Activated naive CD4-positive, alpha-beta T cell treated with anti-CD3 and anti-CD28 coated beads for 36 hours (primary cell): Measurements from ENCODE around the gene NF1. TPM values are rescaled to one million over a fixed set of nuclear protein-coding genes. Genes with fewer than 3 reads are reported as not detected.

ENCODE experiments used
- CTCF ChIA-PET: fragments of 350-600 bp; sonication (Branson Sonifier 250); formaldehyde crosslinking; loops from one replicate; lab custom pipeline; 2021; ENCODE audit warnings: antibody characterized with exemption; lab: Charles Lee
- DNase-seq: peaks from one replicate; pipeline ENCODE4 v3.0.0-alpha.2; 2020
- H3K27ac Mint-ChIP-seq: one replicate; pipeline ENCODE4 v1.8.0; 2021; ENCODE audit warnings: mild to moderate bottlenecking, mixed read lengths
- H3K27me3 Mint-ChIP-seq: one replicate; pipeline ENCODE4 v1.8.0; 2021; ENCODE audit warnings: low read depth, mixed read lengths
- H3K36me3 Mint-ChIP-seq: one replicate; pipeline ENCODE4 v1.8.0; 2021; ENCODE audit warnings: low read depth, mixed read lengths
- H3K4me1 Mint-ChIP-seq: one replicate; pipeline ENCODE4 v1.8.0; 2021; ENCODE audit warnings: low read depth, mixed read lengths
- H3K4me3 Mint-ChIP-seq: one replicate; pipeline ENCODE4 v1.8.0; 2021; ENCODE audit warnings: mild to moderate bottlenecking, moderate library complexity, mixed read lengths
- H3K9me3 Mint-ChIP-seq: one replicate; pipeline ENCODE4 v1.8.0; 2021; ENCODE audit warnings: mixed read lengths
- intact Hi-C: fragments of 100-400 bp; cut with micrococcal nuclease; formaldehyde crosslinking; loops from one replicate; pipeline ENCODE4 v1.15.1; 2023
- total RNA-seq, 2 experiments: library from RNA; stranded (reverse); gene quantifications; one replicate each; pipeline ENCODE4 v1.2.3, GENCODE V29; 2021

NF1 gene
- total RNA-seq, 2 experiments from 2014 or later: 19.5 to 22.8 TPM

GRCh38 chr17:31216031-31216751 lies 121.4 kb downstream of the NF1 start:
- no peak for DNase-seq
- peaks cover 4% of the 10 kb centered on the region for H3K36me3 Mint-ChIP-seq

GRCh38 chr17:31224366-31224765 lies 129.6 kb downstream of the NF1 start:
- intact Hi-C loops: no loop called here
- Mint-ChIP-seq H3K4me1 (peaks cover 3% of the 10 kb centered on the region), H3K36me3 (peaks cover 5% of the 10 kb centered on the region), H3K27me3 (no peaks in the 10 kb centered on the region), H3K27ac (no peak overlapping the region), H3K4me3 (no peak overlapping the region), H3K9me3 (no peaks in the 10 kb centered on the region)
- CTCF ChIA-PET: interaction anchor here (0.7 to 1.3 kb wide), 2 partner anchors 15 to 282 kb away, joined by 3 read pairs; no protein-coding TSS in a partner anchor
- no peak for DNase-seq

More at GRCh38 chr17:31216031-31216751, 121.4 kb downstream of the NF1 start:
- Mint-ChIP-seq H3K27ac (no peak overlapping the region), H3K9me3 (no peaks in the 10 kb centered on the region), H3K4me1 (no peaks in the 10 kb centered on the region), H3K4me3 (no peak overlapping the region), H3K27me3 (no peaks in the 10 kb centered on the region)
- intact Hi-C loops: loop anchor here (1.0 to 5.0 kb wide), 4 partner anchors 124 to 309 kb away; partner anchors contain the start of genes NF1 and TEFM
- CTCF ChIA-PET: interaction anchor here (0.6 to 4.5 kb wide), 24 partner anchors 9 to 294 kb away, joined by 3 to 19 read pairs (median 4); partner anchors contain the start of gene NF1

DNA sequence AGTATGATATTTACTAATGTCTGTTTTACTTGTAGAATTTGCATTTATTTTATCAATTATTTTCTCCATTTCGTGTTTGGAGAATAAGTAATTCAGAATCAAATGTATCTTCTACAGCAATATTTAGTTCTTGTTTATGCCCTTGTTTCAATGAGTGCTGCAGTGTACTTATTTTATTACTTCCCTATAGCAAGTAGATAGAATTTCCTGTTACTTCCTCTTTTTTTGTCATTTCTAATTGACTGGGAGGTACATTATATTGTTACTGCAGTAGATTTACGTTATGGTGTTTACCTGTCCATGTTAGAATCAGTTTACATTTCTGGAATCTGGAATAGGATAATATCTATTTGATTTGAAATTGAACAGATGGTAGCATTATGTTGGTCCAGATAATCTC lies 131.1 kb downstream of the NF1 start:
- Mint-ChIP-seq H3K27me3 (no peaks in the 10 kb centered on the region), H3K4me3 (no peak overlapping the region), H3K4me1 (peaks cover 3% of the 10 kb centered on the region), H3K9me3 (no peaks in the 10 kb centered on the region), H3K27ac (no peak overlapping the region), H3K36me3 (peaks cover 3% of the 10 kb centered on the region)
- DNase-seq: no peak
- intact Hi-C loops: no loop called here
- CTCF ChIA-PET: no interaction called here

GRCh38 chr17:31226373-31226772 lies 131.6 kb downstream of the NF1 start:
- no peak for DNase-seq
- H3K4me1 Mint-ChIP-seq: peaks cover 3% of the 10 kb centered on the region
- H3K36me3 Mint-ChIP-seq: peaks cover 3% of the 10 kb centered on the region
- no peaks in the 10 kb centered on the region for H3K9me3 Mint-ChIP-seq
- CTCF ChIA-PET: interaction anchor here (1.0 to 1.4 kb wide), 2 partner anchors 10 to 151 kb away, joined by 3 to 5 read pairs; no protein-coding TSS in a partner anchor
- intact Hi-C loops: no loop called here
- no peaks in the 10 kb centered on the region for H3K27me3 Mint-ChIP-seq
- no peak overlapping the region for H3K4me3 Mint-ChIP-seq
- no peak overlapping the region for H3K27ac Mint-ChIP-seq

DNA sequence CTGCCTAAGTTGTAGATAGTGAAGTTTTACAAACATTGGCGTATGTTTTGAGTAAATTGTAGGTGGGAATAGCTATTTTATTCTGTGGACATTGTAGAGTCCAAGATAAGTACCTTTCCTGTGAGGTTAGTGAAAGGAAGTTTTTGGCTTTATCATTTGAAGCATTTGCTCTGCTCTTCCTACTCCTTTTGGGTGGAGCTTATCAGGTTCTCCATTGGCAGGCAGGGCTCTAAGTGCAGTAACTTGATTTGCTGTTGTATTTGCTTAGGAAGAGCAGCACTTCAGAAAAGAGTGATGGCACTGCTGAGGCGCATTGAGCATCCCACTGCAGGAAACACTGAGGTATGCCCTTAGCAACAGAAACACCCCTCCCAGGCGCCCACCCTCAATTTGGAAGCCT lies 132.2 kb downstream of the NF1 start:
- Mint-ChIP-seq H3K27ac (no peak overlapping the region), H3K4me3 (no peak overlapping the region), H3K4me1 (peaks cover 3% of the 10 kb centered on the region), H3K36me3 (peaks cover 6% of the 10 kb centered on the region), H3K27me3 (no peaks in the 10 kb centered on the region), H3K9me3 (no peaks in the 10 kb centered on the region)
- no peak for DNase-seq
- CTCF ChIA-PET: interaction anchor here (1.0 to 1.4 kb wide), 2 partner anchors 10 to 151 kb away, joined by 3 to 5 read pairs; no protein-coding TSS in a partner anchor
- intact Hi-C loops: no loop called here

DNA sequence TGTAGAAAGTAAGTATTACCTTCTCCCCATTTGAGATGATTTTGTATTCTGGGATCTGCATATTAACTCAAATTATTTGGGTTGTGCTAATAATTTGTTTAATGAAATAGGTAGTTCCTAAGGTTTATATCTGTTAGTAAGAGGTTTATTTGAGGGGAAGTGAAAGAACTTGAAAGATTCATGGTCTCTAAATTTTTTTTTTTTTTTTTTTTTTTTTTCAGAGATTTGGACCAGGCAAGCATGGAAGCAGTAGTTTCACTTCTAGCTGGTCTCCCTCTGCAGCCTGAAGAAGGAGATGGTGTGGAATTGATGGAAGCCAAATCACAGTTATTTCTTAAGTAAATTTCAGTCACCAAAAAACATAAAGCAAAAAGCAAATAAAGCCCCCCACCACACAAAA lies 137.1 kb downstream of the NF1 start:
- Mint-ChIP-seq H3K4me3 (no peak overlapping the region), H3K4me1 (no peaks in the 10 kb centered on the region), H3K36me3 (peaks cover 11% of the 10 kb centered on the region), H3K9me3 (no peaks in the 10 kb centered on the region), H3K27me3 (no peaks in the 10 kb centered on the region), H3K27ac (no peak overlapping the region)
- CTCF ChIA-PET: no interaction called here
- DNase-seq: no peak
- intact Hi-C loops: no loop called here

GRCh38 chr17:31235110-31235509 lies 140.3 kb downstream of the NF1 start:
- H3K9me3 Mint-ChIP-seq: no peaks in the 10 kb centered on the region
- intact Hi-C loops: no loop called here
- DNase-seq: no peak
- no peaks in the 10 kb centered on the region for H3K4me1 Mint-ChIP-seq
- no peak overlapping the region for H3K27ac Mint-ChIP-seq
- no peaks in the 10 kb centered on the region for H3K27me3 Mint-ChIP-seq
- no peak overlapping the region for H3K4me3 Mint-ChIP-seq
- CTCF ChIA-PET: interaction anchor here (0.8 to 1.1 kb wide), 2 partner anchors 169 to 496 kb away, joined by 3 read pairs; no protein-coding TSS in a partner anchor
- H3K36me3 Mint-ChIP-seq: peaks cover 10% of the 10 kb centered on the region

GRCh38 chr17:31236137-31236536 lies 141.4 kb downstream of the NF1 start:
- H3K9me3 Mint-ChIP-seq: no peaks in the 10 kb centered on the region
- no peak for DNase-seq
- CTCF ChIA-PET: no interaction called here
- no peaks in the 10 kb centered on the region for H3K27me3 Mint-ChIP-seq
- H3K36me3 Mint-ChIP-seq: peaks cover 17% of the 10 kb centered on the region
- H3K4me1 Mint-ChIP-seq: no peaks in the 10 kb centered on the region
- no peak overlapping the region for H3K27ac Mint-ChIP-seq
- intact Hi-C loops: no loop called here
- no peak overlapping the region for H3K4me3 Mint-ChIP-seq

- DNase-seq: no peak
- no peaks in the 10 kb centered on the region for H3K9me3 Mint-ChIP-seq
- no peak overlapping the region for H3K27ac Mint-ChIP-seq
- no peaks in the 10 kb centered on the region for H3K4me1 Mint-ChIP-seq
- intact Hi-C loops: no loop called here
- no peaks in the 10 kb centered on the region for H3K27me3 Mint-ChIP-seq
- peaks cover 20% of the 10 kb centered on the region for H3K36me3 Mint-ChIP-seq
- no peak overlapping the region for H3K4me3 Mint-ChIP-seq
- CTCF ChIA-PET: no interaction called here
These were observed 141.9 kb downstream of the NF1 start for GRCh38 chr17:31236712-31237111.

GRCh38 chr17:31241116-31241515 lies 146.3 kb downstream of the NF1 start:
- no peaks in the 10 kb centered on the region for H3K4me1 Mint-ChIP-seq
- H3K36me3 Mint-ChIP-seq: peaks cover 20% of the 10 kb centered on the region
- no peaks in the 10 kb centered on the region for H3K9me3 Mint-ChIP-seq
- no peak for DNase-seq
- no peak overlapping the region for H3K27ac Mint-ChIP-seq
- H3K4me3 Mint-ChIP-seq: no peak overlapping the region
- H3K27me3 Mint-ChIP-seq: no peaks in the 10 kb centered on the region
- CTCF ChIA-PET: interaction anchor here (0.6 kb wide), 1 partner anchor 120 kb away, joined by 4 read pairs; no protein-coding TSS in a partner anchor
- intact Hi-C loops: no loop called here

DNA sequence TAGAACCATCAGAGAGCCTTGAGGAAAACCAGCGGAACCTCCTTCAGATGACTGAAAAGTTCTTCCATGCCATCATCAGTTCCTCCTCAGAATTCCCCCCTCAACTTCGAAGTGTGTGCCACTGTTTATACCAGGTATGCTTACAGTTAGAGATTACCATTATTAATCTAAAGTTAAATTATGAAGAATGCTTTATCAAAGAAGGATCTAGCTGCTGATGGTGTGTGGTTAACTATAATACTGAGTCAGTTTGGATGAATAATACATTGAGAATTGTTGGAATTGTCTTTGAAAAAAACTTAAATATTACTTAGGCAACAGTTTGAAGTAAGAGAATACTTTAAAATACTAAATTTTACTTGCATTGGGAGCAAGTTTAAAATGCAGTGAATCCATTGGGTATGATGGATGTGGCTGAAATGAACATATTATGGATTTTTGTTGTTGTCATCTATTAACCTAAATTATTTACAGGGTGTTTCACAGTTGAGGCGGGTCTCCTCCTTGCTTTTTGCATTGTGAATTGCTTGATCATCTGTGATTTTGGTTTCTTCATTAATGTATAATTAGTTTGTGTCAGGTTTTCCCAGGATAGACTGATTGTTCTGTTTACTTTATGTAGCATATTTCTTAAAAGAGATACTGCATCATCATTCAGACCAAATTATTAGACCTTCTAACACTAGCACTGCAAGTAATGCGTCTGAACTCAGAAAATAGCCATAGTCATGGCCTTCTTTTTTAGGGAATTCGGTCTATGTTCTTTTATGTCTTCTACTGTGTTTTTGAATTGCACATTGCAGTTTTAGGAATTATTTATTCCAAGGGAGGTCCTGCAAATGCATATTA lies 154.4 kb downstream of the NF1 start:
- Mint-ChIP-seq H3K27ac (no peak overlapping the region), H3K36me3 (peaks cover 3% of the 10 kb centered on the region), H3K4me1 (no peaks in the 10 kb centered on the region), H3K4me3 (no peak overlapping the region), H3K27me3 (no peaks in the 10 kb centered on the region), H3K9me3 (no peaks in the 10 kb centered on the region)
- DNase-seq: no peak
- CTCF ChIA-PET: no interaction called here
- intact Hi-C loops: no loop called here

- Mint-ChIP-seq H3K27me3 (no peaks in the 10 kb centered on the region), H3K4me1 (no peaks in the 10 kb centered on the region), H3K36me3 (peaks cover 3% of the 10 kb centered on the region), H3K9me3 (no peaks in the 10 kb centered on the region), H3K27ac (no peak overlapping the region), H3K4me3 (no peak overlapping the region)
- intact Hi-C loops: no loop called here
- DNase-seq: no peak
- CTCF ChIA-PET: no interaction called here
These were observed 155.0 kb downstream of the NF1 start for GRCh38 chr17:31249835-31250141.
